RKO (cell line): ENCODE results near the gene OMA1.
"Not testable (repeated sequence)": the region's sequence is repeated elsewhere in the genome, so short reads cannot be mapped to it uniquely, and the experiment has no call there.

Source experiments
- DNase-seq: peaks from one replicate; pipeline ENCODE4 v3.0.0-alpha.2; 2016; ENCODE audit warnings: low spot score

Gene OMA1

DNA sequence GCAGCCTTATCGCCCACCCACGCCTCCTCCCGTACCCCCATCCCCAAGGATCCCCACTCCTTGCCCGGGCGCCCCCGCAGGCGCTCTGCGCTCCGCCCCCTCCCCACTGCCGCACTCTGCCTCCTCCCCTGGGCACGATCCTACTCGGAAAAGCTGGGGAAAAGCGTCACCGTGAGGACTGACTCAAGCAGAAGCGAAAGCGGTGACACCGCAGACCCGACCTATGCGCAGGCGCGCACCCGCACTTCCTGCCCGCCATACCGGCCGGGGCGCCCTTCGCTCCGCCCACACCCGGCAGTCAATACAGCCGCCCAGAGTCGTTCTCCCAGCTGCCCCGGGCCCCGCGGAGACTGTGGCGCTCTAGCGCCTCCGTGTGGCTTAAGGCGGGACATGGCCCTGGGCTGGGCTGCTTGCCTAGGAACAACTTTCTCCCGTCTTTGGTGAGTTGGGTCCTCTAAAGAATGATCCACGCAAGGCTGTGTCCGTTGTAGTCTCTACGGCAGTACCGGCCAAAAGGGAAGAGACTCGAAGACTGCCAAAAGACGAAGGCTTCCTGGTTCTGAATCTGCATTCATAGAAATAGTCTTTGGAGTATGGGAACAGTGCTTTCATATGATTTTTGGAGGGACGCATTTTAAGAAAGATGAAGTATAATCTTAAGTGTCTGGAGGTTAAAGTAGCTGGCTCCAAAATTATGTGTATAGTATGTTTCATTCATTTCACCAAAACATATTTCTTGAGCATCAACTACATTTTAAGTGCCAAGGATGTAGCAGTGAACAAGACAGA, at the start of gene OMA1:
Gene OMA1, minus strand, starts transcription at position 207 of the 789 bp plus-strand sequence. CDS start 7,432 bp downstream, outside the sequence.
- DNase-seq = peak; percentile 98

DNA sequence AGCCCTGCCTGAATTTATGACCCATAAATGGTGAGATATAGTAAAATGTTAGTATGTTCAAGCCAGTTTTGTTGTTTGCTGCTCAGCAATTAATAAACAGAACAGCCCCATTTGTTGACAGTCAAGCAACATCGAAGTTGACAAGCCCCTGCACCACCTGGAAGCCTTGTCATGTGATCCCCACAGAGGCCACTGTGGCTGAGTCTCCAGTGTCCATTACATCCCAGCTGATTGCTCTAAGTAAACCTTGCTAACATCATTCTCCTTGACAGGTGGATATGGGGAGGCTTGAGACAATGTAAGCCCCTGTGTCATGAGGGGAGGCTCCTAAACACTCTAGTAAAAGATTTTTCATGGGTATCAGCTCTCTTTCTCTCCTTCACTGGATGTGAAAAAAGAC, 48.0 kb upstream of the OMA1 start:
- DNase-seq = no peak

- peak; percentile 30 for DNase-seq
Observed at GRCh38 chr1:58592522-58593134, 46.1 kb upstream of the OMA1 start.

- DNase-seq = no peak
Observed at GRCh38 chr1:58591806-58592205, 45.3 kb upstream of the OMA1 start.

GRCh38 chr1:58590019-58590418, 43.5 kb upstream of the OMA1 start:
- no peak for DNase-seq

DNA sequence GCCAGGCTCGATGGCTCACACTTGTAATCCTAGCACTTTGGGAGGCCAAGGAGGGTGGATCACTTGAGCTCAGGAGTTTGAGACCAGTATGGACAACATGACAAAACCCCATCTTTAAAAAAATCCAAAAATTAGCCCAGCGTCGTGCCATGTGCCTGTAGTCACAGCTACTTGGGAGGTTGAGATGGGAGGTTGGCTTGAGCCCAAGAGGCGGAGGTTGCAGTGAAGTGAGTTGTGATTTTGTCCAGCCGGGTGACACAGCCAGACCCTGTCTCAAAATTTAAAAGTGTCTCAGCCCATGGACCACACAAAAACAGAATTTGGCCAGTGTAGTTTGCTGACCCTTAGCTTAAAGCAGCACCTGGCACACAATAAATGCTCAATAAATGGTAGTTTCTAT, 41.9 kb upstream of the OMA1 start:
- no peak for DNase-seq

DNA sequence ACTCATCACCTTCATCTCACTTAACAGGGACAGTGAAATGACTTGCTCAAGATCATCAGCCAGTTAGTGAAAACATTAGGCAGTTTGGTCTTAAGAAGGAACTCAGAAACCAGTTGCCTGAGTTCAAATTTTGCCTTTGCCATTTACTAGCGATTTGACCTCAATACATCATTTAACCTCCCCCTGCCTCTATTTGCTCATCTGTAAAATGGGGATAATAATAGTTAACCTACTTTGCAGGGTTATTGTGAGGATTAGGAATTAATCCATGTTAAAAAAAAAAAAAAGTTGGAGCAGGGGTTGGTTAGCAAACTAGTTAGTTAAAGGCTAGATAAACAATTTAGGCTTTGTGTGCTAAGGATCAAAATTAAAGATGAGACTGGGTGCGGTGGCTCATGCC, 41.1 kb upstream of the OMA1 start:
- no peak for DNase-seq

- DNase-seq = no peak
Observed at GRCh38 chr1:58586271-58586670, 39.7 kb upstream of the OMA1 start.

- no peak for DNase-seq
Observed at GRCh38 chr1:58585581-58586151, 39.1 kb upstream of the OMA1 start.

GRCh38 chr1:58585166-58585565, 38.6 kb upstream of the OMA1 start:
- no peak for DNase-seq

DNA sequence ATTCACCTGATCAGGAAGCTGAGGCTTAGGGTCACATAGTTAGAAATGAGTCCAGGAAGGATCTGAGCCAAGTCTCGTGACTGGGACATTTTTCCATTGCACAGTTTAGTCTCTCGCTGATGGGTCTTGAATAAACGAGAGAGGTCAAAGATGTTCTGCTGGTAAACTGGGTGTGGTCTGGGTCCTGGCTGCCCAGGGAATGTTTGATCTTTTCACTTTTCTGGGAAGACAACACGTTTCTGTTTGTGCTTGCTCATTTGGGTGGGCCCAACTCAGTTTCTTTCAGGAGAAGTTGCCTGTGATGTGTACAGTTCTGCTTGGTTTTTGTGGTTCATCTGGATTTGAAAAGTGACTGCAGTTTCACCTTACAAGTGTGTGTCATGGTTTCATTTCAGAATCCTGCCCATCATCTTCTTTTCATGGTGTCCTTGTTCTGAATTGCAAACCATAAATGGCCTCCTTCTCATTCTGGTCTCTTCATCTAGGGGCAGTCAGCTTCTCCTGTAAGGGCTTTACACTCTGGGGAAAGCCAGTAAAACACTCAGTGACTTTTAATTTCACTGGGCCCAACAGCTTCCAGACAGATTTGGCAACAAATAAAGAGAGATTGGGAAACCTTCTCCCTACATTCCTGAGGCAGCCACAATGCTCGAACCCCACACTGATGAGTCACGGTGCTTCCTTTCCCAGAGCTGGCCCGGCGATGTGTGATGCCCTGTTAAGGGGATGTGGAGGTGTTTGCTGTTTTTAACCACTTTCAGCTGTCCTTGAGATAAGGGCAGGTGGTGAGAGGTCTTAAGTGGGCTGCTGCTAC, 37.8 kb upstream of the OMA1 start:
- DNase-seq = peak; percentile 42

DNA sequence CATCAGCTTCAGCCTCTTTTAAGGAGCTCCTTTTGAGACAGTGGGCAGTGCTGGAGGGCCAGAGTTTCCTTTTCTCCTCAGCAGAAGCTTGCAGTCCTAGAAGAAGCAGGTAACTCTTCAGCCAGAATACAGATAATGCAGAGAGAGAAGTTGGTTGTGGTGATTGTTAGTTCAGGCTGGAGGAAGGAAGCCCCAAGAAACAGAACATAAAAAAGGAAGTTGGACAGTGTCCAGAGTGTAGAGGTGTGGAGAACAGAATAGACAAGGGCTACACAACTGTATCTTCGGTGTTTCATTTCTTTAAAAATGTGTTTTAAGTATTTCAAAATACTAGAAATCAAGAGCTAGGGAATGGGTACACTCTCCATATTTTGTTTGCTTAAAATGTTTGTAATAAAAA, 37.0 kb upstream of the OMA1 start:
- no peak for DNase-seq

DNA sequence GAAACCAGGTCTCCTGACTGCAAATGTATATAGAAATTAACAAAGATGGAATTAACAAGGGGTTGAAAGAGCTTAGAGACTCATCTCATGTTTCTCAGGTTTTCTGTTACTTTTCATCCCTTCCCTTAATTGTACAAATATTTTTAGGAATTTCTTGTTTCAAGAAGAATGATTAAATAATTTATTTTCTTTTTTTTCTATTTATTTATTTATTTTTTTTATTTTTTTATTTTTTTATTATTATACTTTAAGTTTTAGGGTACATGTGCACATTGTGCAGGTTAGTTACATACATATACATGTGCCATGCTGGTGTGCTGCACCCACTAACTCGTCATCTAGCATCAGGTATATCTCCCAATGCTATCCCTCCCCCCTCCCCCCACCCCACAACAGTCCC, 35.6 kb upstream of the OMA1 start:
- DNase-seq = not testable (repeated sequence)

GRCh38 chr1:58581641-58582040, 35.1 kb upstream of the OMA1 start:
- no peak for DNase-seq

GRCh38 chr1:58580186-58580585, 33.7 kb upstream of the OMA1 start:
- DNase-seq = no peak

- no peak for DNase-seq
Observed at GRCh38 chr1:58577654-58578030, 31.1 kb upstream of the OMA1 start.

GRCh38 chr1:58576727-58577653, 30.5 kb upstream of the OMA1 start, which contains the start of gene TACSTD2:
TSS of gene TACSTD2 (minus strand) at chr1:58577252. CDS start at chr1:58577156, 96 bp downstream.
- no peak for DNase-seq

- no peak for DNase-seq
Observed at GRCh38 chr1:58576325-58576726, 29.8 kb upstream of the OMA1 start.

DNA sequence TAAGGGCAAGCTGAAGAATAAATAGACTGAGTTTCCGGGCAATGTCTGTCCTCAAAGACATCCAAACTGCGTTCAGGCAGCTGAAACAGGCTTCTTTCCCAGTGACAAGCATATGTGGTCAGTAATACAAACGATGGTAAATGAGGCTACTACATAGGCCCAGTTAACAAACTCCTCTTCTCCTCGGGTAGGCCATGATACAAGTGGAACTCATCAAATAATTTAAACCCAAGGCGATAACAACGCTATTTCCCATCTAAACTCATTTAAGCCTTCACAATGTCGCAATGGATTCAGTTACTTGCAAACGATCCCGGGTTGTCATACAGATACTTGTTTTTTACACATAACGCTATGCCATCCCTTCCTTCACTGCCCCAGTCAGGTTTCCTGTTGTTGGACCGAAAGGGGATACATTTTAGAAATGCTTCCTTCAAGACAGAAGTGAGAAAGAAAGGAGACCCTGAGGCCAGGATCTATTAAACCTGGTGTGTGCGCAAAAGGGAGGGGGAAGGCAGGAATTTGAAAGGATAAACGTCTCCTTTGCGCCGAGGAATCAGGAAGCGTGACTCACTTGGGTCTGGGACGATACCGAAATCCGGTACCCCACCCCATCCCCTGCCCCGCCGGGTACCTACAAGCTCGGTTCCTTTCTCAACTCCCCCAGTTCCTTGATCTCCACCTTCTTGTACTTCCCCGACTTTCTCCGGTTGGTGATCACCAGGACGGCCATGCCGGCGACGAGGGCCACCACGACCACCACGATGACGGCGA, 29.2 kb upstream of the OMA1 start:
- no peak for DNase-seq

DNA sequence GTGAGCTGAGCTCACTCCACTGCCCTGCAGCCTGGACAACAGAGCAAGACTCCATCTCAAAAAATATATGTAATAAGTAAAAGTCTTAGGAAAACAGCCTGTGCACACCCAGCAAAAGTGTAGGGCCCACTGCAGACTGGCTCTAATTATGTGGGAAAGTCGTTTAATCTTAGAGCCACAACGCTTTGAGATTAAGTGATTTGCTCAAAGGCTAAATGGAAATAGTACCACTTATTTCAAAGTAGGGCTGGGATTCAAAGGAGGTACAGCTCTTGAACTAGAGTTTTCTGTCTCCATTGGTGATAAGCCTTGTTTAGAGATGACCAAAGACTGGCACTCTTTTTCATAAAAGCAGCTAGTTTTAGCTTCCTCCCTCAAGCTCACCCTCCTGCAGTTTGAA, 28.3 kb upstream of the OMA1 start:
- no peak for DNase-seq
